Rectal smooth muscle tissue (tissue), 1 donor: Measurements from ENCODE around the gene ZNF512.
"Not testable (repeated sequence)": the region's sequence is repeated elsewhere in the genome, so short reads cannot be mapped to it uniquely, and the experiment has no call there.

Experiments used
- H3K27ac ChIP-seq: one replicate; pipeline ENCODE4 v1.7.0; 2013; ENCODE audit warnings: low read depth, low read length, inconsistent platforms
- H3K27me3 ChIP-seq: one replicate; pipeline ENCODE4 v1.7.0; 2013; ENCODE audit warnings: low read length; ENCODE audit not compliant: control insufficient read depth, insufficient read depth
- H3K36me3 ChIP-seq: one replicate; pipeline ENCODE4 v1.7.0; 2013; ENCODE audit warnings: low read length; ENCODE audit not compliant: control insufficient read depth, insufficient read depth
- H3K4me1 ChIP-seq: one replicate; pipeline ENCODE4 v1.7.0; 2013; ENCODE audit warnings: low read length; ENCODE audit not compliant: control insufficient read depth, insufficient read depth
- H3K4me3 ChIP-seq: one replicate; pipeline ENCODE4 v1.7.0; 2013; ENCODE audit warnings: low read length
- H3K9ac ChIP-seq: one replicate; pipeline ENCODE4 v1.7.0; 2013; ENCODE audit warnings: low read length

Gene ZNF512, protein sequence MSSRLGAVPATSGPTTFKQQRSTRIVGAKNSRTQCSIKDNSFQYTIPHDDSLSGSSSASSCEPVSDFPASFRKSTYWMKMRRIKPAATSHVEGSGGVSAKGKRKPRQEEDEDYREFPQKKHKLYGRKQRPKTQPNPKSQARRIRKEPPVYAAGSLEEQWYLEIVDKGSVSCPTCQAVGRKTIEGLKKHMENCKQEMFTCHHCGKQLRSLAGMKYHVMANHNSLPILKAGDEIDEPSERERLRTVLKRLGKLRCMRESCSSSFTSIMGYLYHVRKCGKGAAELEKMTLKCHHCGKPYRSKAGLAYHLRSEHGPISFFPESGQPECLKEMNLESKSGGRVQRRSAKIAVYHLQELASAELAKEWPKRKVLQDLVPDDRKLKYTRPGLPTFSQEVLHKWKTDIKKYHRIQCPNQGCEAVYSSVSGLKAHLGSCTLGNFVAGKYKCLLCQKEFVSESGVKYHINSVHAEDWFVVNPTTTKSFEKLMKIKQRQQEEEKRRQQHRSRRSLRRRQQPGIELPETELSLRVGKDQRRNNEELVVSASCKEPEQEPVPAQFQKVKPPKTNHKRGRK

DNA sequence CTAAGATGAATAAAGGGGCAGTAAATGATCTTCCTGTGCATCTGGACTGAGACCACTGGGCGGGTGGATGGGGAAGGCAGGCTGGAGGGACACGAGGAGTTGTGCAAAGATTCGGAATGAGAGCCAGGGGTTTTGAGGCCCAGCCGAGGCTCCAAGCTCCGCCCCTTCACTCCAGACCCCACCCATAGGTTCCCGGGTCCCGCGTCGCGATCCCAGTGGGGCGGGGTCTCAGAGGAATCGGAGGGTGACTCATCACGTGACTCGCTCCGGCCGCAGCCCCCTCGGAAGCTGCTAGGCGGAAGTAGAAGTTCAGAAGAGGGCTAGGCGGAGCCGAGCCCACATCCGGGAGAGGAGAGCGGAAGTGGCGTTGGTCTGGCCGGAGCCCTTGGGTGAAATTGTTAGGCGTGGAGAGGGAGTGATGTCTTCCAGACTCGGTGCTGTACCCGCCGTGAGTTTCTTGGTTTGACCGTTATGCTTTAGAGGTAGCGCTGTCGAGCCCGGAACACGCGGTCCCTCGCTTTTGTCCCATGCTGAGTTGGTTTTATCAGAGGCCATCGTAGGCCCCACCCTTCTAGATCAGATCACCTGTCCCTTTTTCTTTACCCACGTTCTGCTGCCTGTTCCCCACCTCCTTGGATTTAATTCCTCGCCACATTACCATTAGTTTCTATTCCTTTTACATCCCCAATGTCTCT is at the start of gene ZNF512:
TSS of gene ZNF512 (plus strand) at position 348 of the 695 bp plus-strand sequence. CDS start at position 419, 71 bp downstream.
- Histone ChIP-seq H3K36me3 (no peaks in the 10 kb centered on the region), H3K9ac (peak within 1 kb of the TSS; percentile 28), H3K27me3 (no peaks in the 10 kb centered on the region), H3K27ac (peak within 1 kb of the TSS; percentile 68), H3K4me1 (peaks cover 9% of the 10 kb centered on the region), H3K4me3 (peak within 1 kb of the TSS; percentile 85)

DNA sequence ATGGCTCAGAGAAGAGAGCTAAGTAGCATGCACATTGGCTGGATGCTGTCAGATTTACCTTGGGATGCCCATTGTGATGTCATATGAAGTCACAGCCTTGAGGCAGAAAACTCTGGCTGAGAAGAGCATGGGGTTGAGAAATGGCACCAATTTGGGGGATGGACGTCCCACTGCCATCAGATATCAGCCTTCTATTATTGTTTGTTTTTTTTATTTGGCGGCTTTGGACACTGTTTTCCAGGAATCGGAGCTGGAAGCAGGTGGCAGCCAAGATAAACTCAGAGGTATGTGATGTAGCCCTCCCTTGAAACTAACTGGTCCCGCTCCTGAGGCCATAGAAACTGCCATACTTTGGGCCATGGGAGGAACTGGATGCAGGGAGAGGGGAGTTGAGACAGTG is 45.6 kb upstream of the ZNF512 start:
- Histone ChIP-seq H3K27me3 (no peaks in the 10 kb centered on the region), H3K36me3 (no peaks in the 10 kb centered on the region), H3K4me1 (no peaks in the 10 kb centered on the region), H3K27ac (no peak overlapping the region), H3K9ac (no peak overlapping the region), H3K4me3 (no peak overlapping the region)

DNA sequence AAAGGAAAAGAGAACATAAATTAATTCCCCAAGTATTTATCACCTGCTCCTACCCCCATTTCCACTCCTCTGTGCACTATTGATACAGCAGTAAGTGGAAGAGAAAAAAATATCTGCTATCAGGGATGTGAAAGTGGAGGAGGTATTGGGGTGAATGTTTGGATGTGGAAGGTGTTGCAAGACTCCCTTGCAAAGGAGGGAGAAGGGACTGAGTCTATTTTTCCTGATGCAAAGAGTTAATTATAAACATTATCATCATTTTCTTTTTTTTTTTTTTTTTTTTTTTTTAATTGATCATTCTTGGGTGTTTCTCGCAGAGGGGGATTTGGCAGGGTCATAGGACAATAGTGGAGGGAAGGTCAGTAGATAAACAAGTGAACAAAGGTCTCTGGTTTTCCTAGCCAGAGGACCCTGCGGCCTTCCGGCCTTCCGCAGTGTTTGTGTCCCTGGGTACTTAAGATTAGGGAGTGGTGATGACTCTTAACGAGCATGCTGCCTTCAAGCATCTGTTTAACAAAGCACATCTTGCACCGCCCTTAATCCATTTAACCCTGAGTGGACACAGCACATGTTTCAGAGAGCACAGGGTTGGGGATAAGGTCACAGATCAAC is 43.9 kb upstream of the ZNF512 start:
- H3K4me1 ChIP-seq, H3K9ac ChIP-seq, H3K27me3 ChIP-seq, H3K27ac ChIP-seq, H3K36me3 ChIP-seq, H3K4me3 ChIP-seq: not testable (repeated sequence)

- H3K9ac ChIP-seq, H3K4me3 ChIP-seq, H3K27ac ChIP-seq, H3K27me3 ChIP-seq, H3K36me3 ChIP-seq, H3K4me1 ChIP-seq: not testable (repeated sequence)
Observed at GRCh38 chr2:27539649-27540048, 43.2 kb upstream of the ZNF512 start.

- Histone ChIP-seq H3K4me1 (no peaks in the 10 kb centered on the region), H3K4me3 (no peak overlapping the region), H3K27ac (no peak overlapping the region), H3K27me3 (no peaks in the 10 kb centered on the region), H3K36me3 (no peaks in the 10 kb centered on the region), H3K9ac (no peak overlapping the region)
Observed at GRCh38 chr2:27544143-27544821, 38.6 kb upstream of the ZNF512 start.

GRCh38 chr2:27545348-27546141 is 37.3 kb upstream of the ZNF512 start:
- no peaks in the 10 kb centered on the region for H3K36me3 ChIP-seq
- no peak overlapping the region for H3K9ac ChIP-seq
- no peak overlapping the region for H3K4me3 ChIP-seq
- H3K27ac ChIP-seq, result no peak overlapping the region
- no peaks in the 10 kb centered on the region for H3K4me1 ChIP-seq
- no peaks in the 10 kb centered on the region for H3K27me3 ChIP-seq

DNA sequence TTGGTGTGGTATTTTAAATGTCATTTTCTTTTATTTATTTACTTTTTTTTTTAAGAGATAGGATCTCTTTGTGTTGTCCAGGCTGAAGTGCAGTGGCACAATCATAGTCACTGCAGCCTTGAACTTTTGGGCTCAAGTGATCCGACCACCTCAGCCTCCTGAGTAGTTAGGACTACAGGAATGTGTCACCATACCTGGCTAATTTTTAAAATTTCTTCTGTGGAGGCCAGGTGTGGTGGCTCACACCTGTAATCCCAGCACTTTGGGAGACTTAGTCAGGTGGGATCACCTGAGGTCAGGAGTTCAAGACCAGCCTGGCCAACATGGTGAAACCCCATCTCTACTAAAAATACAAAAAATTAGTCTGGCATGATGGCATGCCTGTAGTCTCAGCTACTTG is 33.5 kb upstream of the ZNF512 start:
- H3K9ac ChIP-seq, result no peak overlapping the region
- H3K27ac ChIP-seq, result no peak overlapping the region
- no peaks in the 10 kb centered on the region for H3K4me1 ChIP-seq
- H3K27me3 ChIP-seq, result no peaks in the 10 kb centered on the region
- H3K4me3 ChIP-seq, result no peak overlapping the region
- H3K36me3 ChIP-seq, result no peaks in the 10 kb centered on the region

- Histone ChIP-seq H3K4me3 (no peak overlapping the region), H3K27me3 (no peaks in the 10 kb centered on the region), H3K36me3 (no peaks in the 10 kb centered on the region), H3K4me1 (no peaks in the 10 kb centered on the region), H3K9ac (no peak overlapping the region), H3K27ac (no peak overlapping the region)
Observed at GRCh38 chr2:27551514-27551913, 31.3 kb upstream of the ZNF512 start.

- no peak overlapping the region for H3K9ac ChIP-seq
- no peaks in the 10 kb centered on the region for H3K27me3 ChIP-seq
- H3K27ac ChIP-seq, result no peak overlapping the region
- no peak overlapping the region for H3K4me3 ChIP-seq
- no peaks in the 10 kb centered on the region for H3K4me1 ChIP-seq
- H3K36me3 ChIP-seq, result no peaks in the 10 kb centered on the region
Observed at GRCh38 chr2:27552941-27553340, 29.9 kb upstream of the ZNF512 start.

- not testable (repeated sequence) for H3K27ac ChIP-seq, H3K27me3 ChIP-seq, H3K36me3 ChIP-seq, H3K4me1 ChIP-seq, H3K4me3 ChIP-seq, H3K9ac ChIP-seq
Observed at GRCh38 chr2:27554451-27554850, 28.4 kb upstream of the ZNF512 start.

- H3K27me3 ChIP-seq, result no peaks in the 10 kb centered on the region
- no peaks in the 10 kb centered on the region for H3K36me3 ChIP-seq
- H3K4me3 ChIP-seq, result no peak overlapping the region
- no peak overlapping the region for H3K9ac ChIP-seq
- H3K27ac ChIP-seq, result no peak overlapping the region
- H3K4me1 ChIP-seq, result no peaks in the 10 kb centered on the region
Observed at GRCh38 chr2:27559228-27559627, 23.6 kb upstream of the ZNF512 start.
